Trophoblast cell (in vitro differentiated cells and primary cell): Measurements from ENCODE around the gene DNAH7.

Experiments
- DNase-seq, 2 donors: peaks; one replicate each; pipeline ENCODE4 v3.0.0-alpha.2; 2016
- H2AFZ ChIP-seq: 2 replicates; pipeline ENCODE4 v1.6.1; 2013; ENCODE audit warnings: low read length, moderate library complexity, mild to moderate bottlenecking; ENCODE audit not compliant: insufficient read depth, poor library complexity
- H2AK5ac ChIP-seq: 2 replicates; pipeline ENCODE4 v1.6.1; 2013; ENCODE audit warnings: mild to moderate bottlenecking, low read length
- H2BK120ac ChIP-seq: 2 replicates; pipeline ENCODE4 v1.6.1; 2013; ENCODE audit warnings: low read length, mild to moderate bottlenecking, moderate library complexity; ENCODE audit not compliant: insufficient read depth, poor library complexity
- H2BK12ac ChIP-seq: 2 replicates; pipeline ENCODE4 v1.6.1; 2013; ENCODE audit warnings: mild to moderate bottlenecking, low read length, moderate library complexity
- H2BK5ac ChIP-seq: 2 replicates; pipeline ENCODE4 v1.6.1; 2013; ENCODE audit warnings: low read length, low read depth, moderate library complexity, mild to moderate bottlenecking; ENCODE audit not compliant: poor library complexity
- H3K14ac ChIP-seq: 2 replicates; pipeline ENCODE4 v1.6.1; 2013; ENCODE audit warnings: mild to moderate bottlenecking, low read length
- H3K18ac ChIP-seq: 2 replicates; pipeline ENCODE4 v1.6.1; 2013; ENCODE audit warnings: mild to moderate bottlenecking, low read length
- H3K23ac ChIP-seq: 2 replicates; pipeline ENCODE4 v1.6.1; 2013; ENCODE audit warnings: low read length
- H3K27ac ChIP-seq: 2 replicates; pipeline ENCODE4 v1.5.1; 2013; ENCODE audit warnings: low read depth, mild to moderate bottlenecking, inconsistent platforms, low read length, moderate library complexity
- H3K27me3 ChIP-seq: 2 replicates; pipeline ENCODE4 v1.6.1; 2013; ENCODE audit warnings: inconsistent platforms, mild to moderate bottlenecking, low read length, moderate library complexity; ENCODE audit not compliant: insufficient read depth
- H3K36me3 ChIP-seq, 2 experiments: 1 replicate in 1 of 2; 2 replicates in 1 of 2; pipeline ENCODE4 v1.6.1; 2013; ENCODE audit warnings: low read length in 2 of 2, mild to moderate bottlenecking in 2 of 2, moderate library complexity in 1 of 2; ENCODE audit not compliant: insufficient read depth in 2 of 2, control insufficient read depth in 1 of 2
- H3K4ac ChIP-seq: 2 replicates; pipeline ENCODE4 v1.6.1; 2013; ENCODE audit warnings: low read depth, mild to moderate bottlenecking, low read length, moderate library complexity
- H3K4me1 ChIP-seq, 2 experiments: 1 replicate in 1 of 2; 2 replicates in 1 of 2; pipeline ENCODE4 v1.6.1; 2013; ENCODE audit warnings: low read length in 2 of 2, mild to moderate bottlenecking in 2 of 2, moderate library complexity in 1 of 2; ENCODE audit not compliant: insufficient read depth in 2 of 2, control insufficient read depth in 1 of 2
- H3K4me2 ChIP-seq: 2 replicates; pipeline ENCODE4 v1.6.1; 2013; ENCODE audit warnings: inconsistent platforms, mild to moderate bottlenecking, low read length, moderate library complexity
- H3K4me3 ChIP-seq: 2 replicates; pipeline ENCODE4 v1.5.1; 2013; ENCODE audit warnings: mild to moderate bottlenecking, low read depth, low read length, inconsistent platforms
- H3K79me1 ChIP-seq: one replicate; pipeline ENCODE4 v1.6.1; 2013; ENCODE audit warnings: low read length
- H3K79me2 ChIP-seq: 2 replicates; pipeline ENCODE4 v1.6.1; 2013; ENCODE audit warnings: low read length, mild to moderate bottlenecking; ENCODE audit not compliant: control insufficient read depth, insufficient read depth, poor library complexity
- H3K9ac ChIP-seq: 2 replicates; pipeline ENCODE4 v1.6.1; 2013; ENCODE audit warnings: mild to moderate bottlenecking, low read length
- H3K9me3 ChIP-seq: 2 replicates; pipeline ENCODE4 v1.6.1; 2013; ENCODE audit warnings: low read depth, mild to moderate bottlenecking, control low read depth, inconsistent platforms, low read length; ENCODE audit not compliant: insufficient read depth
- H4K12ac ChIP-seq: 2 replicates; pipeline ENCODE4 v1.6.1; 2013; ENCODE audit warnings: low read depth, mild to moderate bottlenecking, low read length, moderate library complexity
- H4K8ac ChIP-seq: 2 replicates; pipeline ENCODE4 v1.6.1; 2013; ENCODE audit warnings: low read depth, mild to moderate bottlenecking, low read length, moderate library complexity
- H4K91ac ChIP-seq: one replicate; pipeline ENCODE4 v1.6.1; 2013; ENCODE audit warnings: low read depth, mild to moderate bottlenecking, low read length, moderate library complexity
- WGBS: extraction: QIAGEN DNeasy Blood & Tissue Kit; methylation state at CpG from one replicate; pipeline ENCODE4 v1.1.7; 2013; ENCODE audit warnings: missing lambda C conversion rate; ENCODE audit not compliant: insufficient read length, insufficient coverage; ENCODE audit errors: extremely low coverage; 5-methylcytosine and 5-hydroxymethylcytosine counted together

The DNAH7 gene

DNA sequence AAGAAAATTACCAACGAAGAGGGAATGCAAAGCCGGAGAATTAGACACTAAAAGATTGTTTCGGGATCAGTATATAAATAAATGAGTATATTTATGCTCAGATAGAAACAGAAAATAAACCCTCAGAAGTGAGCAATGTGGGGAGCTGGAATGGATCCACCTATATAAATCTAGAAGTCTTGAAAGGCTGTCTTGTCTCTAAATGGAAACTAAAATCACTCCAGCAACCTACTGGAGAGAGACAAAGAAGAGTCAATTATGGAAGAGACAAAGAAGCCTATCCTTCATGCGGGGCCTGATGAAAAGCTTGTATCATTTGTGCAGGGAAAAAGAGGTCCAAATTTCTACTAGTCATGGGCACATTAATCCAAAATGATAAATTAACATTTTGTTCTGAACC, 158.1 kb downstream of the DNAH7 start:
- Histone ChIP-seq H3K4ac (no peak overlapping the region), H3K9me3 (no peaks in the 10 kb centered on the region), H3K9ac (no peak overlapping the region), H3K36me3 (no peaks in the 10 kb centered on the region), H4K12ac (no peak overlapping the region), H2BK120ac (no peak overlapping the region), H2AK5ac (no peak overlapping the region), H2AFZ (no peak overlapping the region), H4K8ac (no peak overlapping the region), H3K79me1 (no peaks in the 10 kb centered on the region), H3K27me3 (no peaks in the 10 kb centered on the region), H3K23ac (no peak overlapping the region), H2BK12ac (no peak overlapping the region), H3K18ac (no peak overlapping the region), H2BK5ac (no peak overlapping the region), H3K4me3 (no peak overlapping the region), H4K91ac (no peak overlapping the region), H3K14ac (no peak overlapping the region), H3K27ac (no peak overlapping the region), H3K4me1 (peaks cover 0 to 3% of the 10 kb centered on the region in 2 experiments), H3K79me2 (no peaks in the 10 kb centered on the region), H3K4me2 (no peak overlapping the region)
- no CpG with 5 or more reads among the region's 4 CpGs for WGBS
- no peak for DNase-seq

DNA sequence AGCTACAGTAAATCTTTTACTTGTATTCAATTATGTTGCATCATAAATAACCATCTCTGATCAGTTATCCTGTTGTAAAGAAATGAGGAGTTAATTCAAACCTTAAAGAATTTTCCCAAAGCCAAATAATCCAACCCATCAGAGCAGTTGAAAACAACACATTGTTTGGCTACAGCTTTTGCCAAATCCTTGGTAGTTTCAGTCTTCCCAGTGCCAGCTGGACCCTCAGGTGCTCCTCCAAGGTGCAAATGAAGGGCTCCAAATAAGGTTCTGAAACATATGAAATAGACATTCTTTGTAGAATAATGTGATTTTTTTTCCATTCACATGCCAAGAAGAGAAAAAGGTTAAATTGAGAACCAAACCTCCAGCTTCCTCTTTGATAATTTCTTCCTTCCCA, 158.7 kb downstream of the DNAH7 start:
- no peak overlapping the region for H3K18ac ChIP-seq
- H3K4ac ChIP-seq: no peak overlapping the region
- no peak overlapping the region for H2BK120ac ChIP-seq
- H3K23ac ChIP-seq: no peak overlapping the region
- no peak overlapping the region for H2AK5ac ChIP-seq
- no peaks in the 10 kb centered on the region for H3K27me3 ChIP-seq
- H3K4me1 ChIP-seq: peaks cover 0 to 3% of the 10 kb centered on the region in 2 experiments
- no peak overlapping the region for H4K91ac ChIP-seq
- no peak overlapping the region for H3K9ac ChIP-seq
- no peak for DNase-seq
- H3K14ac ChIP-seq: no peak overlapping the region
- H3K79me2 ChIP-seq: no peaks in the 10 kb centered on the region
- H3K4me3 ChIP-seq: no peak overlapping the region
- H3K9me3 ChIP-seq: no peaks in the 10 kb centered on the region
- H2BK5ac ChIP-seq: no peak overlapping the region
- no peak overlapping the region for H3K4me2 ChIP-seq
- no peaks in the 10 kb centered on the region for H3K36me3 ChIP-seq
- no peaks in the 10 kb centered on the region for H3K79me1 ChIP-seq
- no peak overlapping the region for H3K27ac ChIP-seq
- no peak overlapping the region for H4K12ac ChIP-seq
- no peak overlapping the region for H4K8ac ChIP-seq
- no peak overlapping the region for H2BK12ac ChIP-seq
- H2AFZ ChIP-seq: no peak overlapping the region

DNA sequence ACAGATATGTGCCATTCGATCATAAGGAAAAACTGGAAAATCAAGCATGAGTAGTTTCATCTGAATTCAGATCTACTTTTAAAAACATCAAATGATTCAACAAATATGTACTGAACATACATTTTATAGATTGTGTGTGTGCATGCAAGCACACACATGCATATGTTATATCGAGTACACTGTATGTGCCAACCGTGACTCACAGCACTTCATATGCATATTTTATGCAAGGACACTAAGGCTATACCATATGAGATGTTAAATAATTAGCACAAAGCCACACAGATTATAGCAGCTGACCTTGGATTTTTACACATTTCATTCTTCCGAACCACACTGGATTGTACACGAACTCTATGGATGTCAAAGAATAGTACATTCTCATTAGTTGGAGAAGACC, 161.2 kb downstream of the DNAH7 start:
- Histone ChIP-seq H3K36me3 (no peaks in the 10 kb centered on the region), H3K4me3 (no peak overlapping the region), H4K12ac (no peak overlapping the region), H4K91ac (no peak overlapping the region), H3K9me3 (no peaks in the 10 kb centered on the region), H3K27me3 (no peaks in the 10 kb centered on the region), H3K23ac (no peak overlapping the region), H3K18ac (no peak overlapping the region), H3K14ac (no peak overlapping the region), H2AFZ (no peak overlapping the region), H3K4me2 (no peak overlapping the region), H2BK5ac (no peak overlapping the region), H2BK120ac (no peak overlapping the region), H3K79me1 (no peaks in the 10 kb centered on the region), H3K27ac (no peak overlapping the region), H3K9ac (no peak overlapping the region), H2AK5ac (no peak overlapping the region), H3K4me1 (peaks cover 0 to 2% of the 10 kb centered on the region in 2 experiments), H2BK12ac (no peak overlapping the region), H3K4ac (no peak overlapping the region), H3K79me2 (no peaks in the 10 kb centered on the region), H4K8ac (no peak overlapping the region)
- no peak for DNase-seq
- WGBS: no CpG with 5 or more reads among the region's 5 CpGs

DNA sequence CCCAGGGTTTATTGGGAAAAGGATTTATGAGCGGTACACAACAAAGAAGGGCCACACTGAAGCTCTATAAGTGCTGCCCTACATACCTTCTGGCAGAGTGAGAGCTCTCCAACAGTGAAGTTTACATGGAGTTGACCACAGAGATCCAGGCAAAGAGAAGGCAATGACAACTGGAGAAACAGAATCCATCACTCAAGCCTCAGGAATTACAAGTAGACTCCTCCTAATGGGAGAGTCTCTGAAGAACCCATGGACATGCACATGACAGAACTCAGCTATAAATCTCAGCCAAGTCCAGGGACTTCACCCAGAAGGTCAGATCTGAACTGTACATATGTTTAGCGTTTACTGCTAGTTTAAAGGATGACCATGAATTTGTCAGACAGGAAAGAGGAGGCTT, 164.7 kb downstream of the DNAH7 start:
- H3K4me1 ChIP-seq: no peaks in the 10 kb centered on the region

More for the DNA sequence above, 164.7 kb downstream of the DNAH7 start:
- H3K27me3 ChIP-seq: no peaks in the 10 kb centered on the region
- no peak overlapping the region for H2BK5ac ChIP-seq
- H3K36me3 ChIP-seq: no peaks in the 10 kb centered on the region
- no peak overlapping the region for H3K27ac ChIP-seq
- no peak overlapping the region for H4K8ac ChIP-seq
- H3K4ac ChIP-seq: no peak overlapping the region
- H3K18ac ChIP-seq: no peak overlapping the region
- no CpG with 5 or more reads among the region's 2 CpGs for WGBS
- no peak overlapping the region for H4K91ac ChIP-seq
- no peak for DNase-seq
- no peak overlapping the region for H3K14ac ChIP-seq
- no peak overlapping the region for H3K23ac ChIP-seq
- no peaks in the 10 kb centered on the region for H3K79me2 ChIP-seq
- H3K4me3 ChIP-seq: no peak overlapping the region
- H2BK12ac ChIP-seq: no peak overlapping the region
- no peaks in the 10 kb centered on the region for H3K79me1 ChIP-seq
- no peak overlapping the region for H2AFZ ChIP-seq
- H3K9me3 ChIP-seq: no peaks in the 10 kb centered on the region
- H2AK5ac ChIP-seq: no peak overlapping the region
- no peak overlapping the region for H3K4me2 ChIP-seq
- H3K9ac ChIP-seq: no peak overlapping the region
- H2BK120ac ChIP-seq: no peak overlapping the region
- no peak overlapping the region for H4K12ac ChIP-seq
